Measurements from ENCODE around the gene ID3.

The ID3 gene

GRCh38 chr1:23527366-23527765, 31.9 kb downstream of the ID3 start:
- H3K4me1 ChIP-seq (ENCODE audit: insufficient read depth, low read length, severe bottlenecking): peaks cover 69% of the 10 kb centered on the region
- H3K9me3 ChIP-seq (ENCODE audit: low read length): no peaks in the 10 kb centered on the region
- no peaks in the 10 kb centered on the region; the same call in 1 of the 2 replicates for H3F3A ChIP-seq (ENCODE audit: insufficient read depth, low read length)
- peak overlapping the region; percentile 97 for H3K4me2 ChIP-seq (ENCODE audit: low read length)
- peak overlapping the region; percentile 91 for H3K4me3 ChIP-seq (ENCODE audit: low read depth, low read length, poor library complexity, severe bottlenecking)
- H3K27me3 ChIP-seq (ENCODE audit: insufficient read depth, low read length): no peaks in the 10 kb centered on the region
- TF ChIP-seq EZH2 (IDR thresholded peaks at IDR 0.05; ENCODE audit: borderline replicate concordance, low read length): no peak
- TF ChIP-seq, protein P1, sequence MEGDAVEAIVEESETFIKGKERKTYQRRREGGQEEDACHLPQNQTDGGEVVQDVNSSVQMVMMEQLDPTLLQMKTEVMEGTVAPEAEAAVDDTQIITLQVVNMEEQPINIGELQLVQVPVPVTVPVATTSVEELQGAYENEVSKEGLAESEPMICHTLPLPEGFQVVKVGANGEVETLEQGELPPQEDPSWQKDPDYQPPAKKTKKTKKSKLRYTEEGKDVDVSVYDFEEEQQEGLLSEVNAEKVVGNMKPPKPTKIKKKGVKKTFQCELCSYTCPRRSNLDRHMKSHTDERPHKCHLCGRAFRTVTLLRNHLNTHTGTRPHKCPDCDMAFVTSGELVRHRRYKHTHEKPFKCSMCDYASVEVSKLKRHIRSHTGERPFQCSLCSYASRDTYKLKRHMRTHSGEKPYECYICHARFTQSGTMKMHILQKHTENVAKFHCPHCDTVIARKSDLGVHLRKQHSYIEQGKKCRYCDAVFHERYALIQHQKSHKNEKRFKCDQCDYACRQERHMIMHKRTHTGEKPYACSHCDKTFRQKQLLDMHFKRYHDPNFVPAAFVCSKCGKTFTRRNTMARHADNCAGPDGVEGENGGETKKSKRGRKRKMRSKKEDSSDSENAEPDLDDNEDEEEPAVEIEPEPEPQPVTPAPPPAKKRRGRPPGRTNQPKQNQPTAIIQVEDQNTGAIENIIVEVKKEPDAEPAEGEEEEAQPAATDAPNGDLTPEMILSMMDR (IDR thresholded peaks at IDR 0.05; ENCODE audit: low read length): no peak
- H3K9ac ChIP-seq (ENCODE audit: low read length): peak overlapping the region; percentile 97
- peaks cover 38% of the 10 kb centered on the region for H3K36me3 ChIP-seq (ENCODE audit: insufficient read depth, low read length)
- H3K9me2 ChIP-seq (ENCODE audit: low read depth, low read length): no peaks in the 10 kb centered on the region
- H3K27ac ChIP-seq (ENCODE audit: low read depth, low read length, poor library complexity, severe bottlenecking): peak overlapping the region; percentile 91
- no peak overlapping the region for H2AFZ ChIP-seq (ENCODE audit: low read length)
- no peaks in the 10 kb centered on the region for H4K20me1 ChIP-seq (ENCODE audit: insufficient read depth, low read length)
- peaks cover 41% of the 10 kb centered on the region for H3K79me2 ChIP-seq (ENCODE audit: insufficient read depth, low read length)

GRCh38 chr1:23526329-23527041, 32.8 kb downstream of the ID3 start:
- Histone ChIP-seq H3K4me3 (ENCODE audit: low read depth, low read length, poor library complexity, severe bottlenecking) (peak overlapping the region; percentile 91), H2AFZ (ENCODE audit: low read length) (no peak overlapping the region), H3K9ac (ENCODE audit: low read length) (peak overlapping the region; percentile 97), H3K79me2 (ENCODE audit: insufficient read depth, low read length) (peaks cover 41% of the 10 kb centered on the region), H3K9me2 (ENCODE audit: low read depth, low read length) (no peaks in the 10 kb centered on the region), H4K20me1 (ENCODE audit: insufficient read depth, low read length) (no peaks in the 10 kb centered on the region), H3K4me1 (ENCODE audit: insufficient read depth, low read length, severe bottlenecking) (peaks cover 60% of the 10 kb centered on the region), H3K27ac (ENCODE audit: low read depth, low read length, poor library complexity, severe bottlenecking) (peak overlapping the region; percentile 91), H3K36me3 (ENCODE audit: insufficient read depth, low read length) (peaks cover 46% of the 10 kb centered on the region), H3K9me3 (ENCODE audit: low read length) (no peaks in the 10 kb centered on the region), H3F3A (ENCODE audit: insufficient read depth, low read length) (no peaks in the 10 kb centered on the region; the same call in 1 of the 2 replicates), H3K4me2 (ENCODE audit: low read length) (peak overlapping the region; percentile 97), H3K27me3 (ENCODE audit: insufficient read depth, low read length) (no peaks in the 10 kb centered on the region)
- no peak for TF ChIP-seq EZH2 (IDR thresholded peaks at IDR 0.05; ENCODE audit: borderline replicate concordance, low read length)
- TF ChIP-seq, protein P1 (IDR thresholded peaks at IDR 0.05; ENCODE audit: low read length): no peak

DNA sequence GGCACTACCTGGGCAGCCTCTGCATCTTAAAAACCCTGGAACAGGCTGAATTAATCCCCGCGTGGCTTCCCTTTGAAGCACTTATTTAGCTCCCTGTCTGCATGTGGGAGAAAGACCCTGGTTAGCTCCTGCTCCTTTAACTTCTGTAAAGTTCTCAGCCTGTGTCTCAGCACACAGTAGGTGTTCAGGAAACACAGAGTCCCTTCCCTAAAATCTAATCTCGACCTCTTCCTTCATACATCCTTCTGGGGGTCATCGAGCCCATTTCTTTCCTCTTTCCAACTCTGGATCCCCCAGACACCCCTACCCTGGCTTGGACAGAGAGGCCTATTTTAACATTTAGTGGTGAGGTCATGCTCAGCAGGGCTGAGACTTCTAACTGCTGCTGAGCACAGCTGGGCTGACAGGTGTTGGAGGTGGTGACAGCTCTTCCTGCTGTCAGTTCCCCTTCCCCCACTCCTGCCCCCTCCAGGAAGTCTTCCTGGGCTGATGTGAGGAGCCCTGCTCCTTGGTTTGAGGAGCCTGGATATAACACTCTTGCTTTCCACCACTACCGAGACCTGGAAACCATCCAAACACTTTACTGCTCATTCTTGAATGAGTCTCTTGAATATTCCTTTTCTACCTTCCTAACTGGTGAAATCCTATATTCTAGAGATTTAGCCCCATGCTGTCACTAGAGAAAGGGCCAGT, 33.6 kb downstream of the ID3 start:
- Histone ChIP-seq H3K9me2 (ENCODE audit: low read depth, low read length) (no peaks in the 10 kb centered on the region), H3K36me3 (ENCODE audit: insufficient read depth, low read length) (peaks cover 54% of the 10 kb centered on the region), H3K4me1 (ENCODE audit: insufficient read depth, low read length, severe bottlenecking) (peaks cover 57% of the 10 kb centered on the region), H3K9me3 (ENCODE audit: low read length) (no peaks in the 10 kb centered on the region), H3K27me3 (ENCODE audit: insufficient read depth, low read length) (no peaks in the 10 kb centered on the region), H3K27ac (ENCODE audit: low read depth, low read length, poor library complexity, severe bottlenecking) (peak overlapping the region; percentile 91), H2AFZ (ENCODE audit: low read length) (no peak overlapping the region), H4K20me1 (ENCODE audit: insufficient read depth, low read length) (no peaks in the 10 kb centered on the region), H3K9ac (ENCODE audit: low read length) (peak overlapping the region; percentile 97), H3K4me2 (ENCODE audit: low read length) (peak overlapping the region; percentile 97), H3F3A (ENCODE audit: insufficient read depth, low read length) (no peaks in the 10 kb centered on the region; the same call in 1 of the 2 replicates), H3K79me2 (ENCODE audit: insufficient read depth, low read length) (peaks cover 41% of the 10 kb centered on the region), H3K4me3 (ENCODE audit: low read depth, low read length, poor library complexity, severe bottlenecking) (peak overlapping the region; percentile 91)
- TF ChIP-seq, protein P1 (IDR thresholded peaks at IDR 0.05; ENCODE audit: low read length): no peak
- TF ChIP-seq EZH2 (IDR thresholded peaks at IDR 0.05; ENCODE audit: borderline replicate concordance, low read length): no peak
